RWPE1 (cell line): ENCODE data around the gene SRPK1.
"Not testable (repeated sequence)": the region's sequence is repeated elsewhere in the genome, so short reads cannot be mapped to it uniquely, and the experiment has no call there.

Experiments used
- CTCF ChIA-PET: fragments of 350-600 bp; sonication (Branson Sonifier 250); formaldehyde crosslinking; extraction: SDS; loops from one replicate; lab custom pipeline; 2021; lab: Yijun Ruan, JAX
- POLR2A ChIA-PET: fragments of 400-600 bp; formaldehyde crosslinking; extraction: SDS; loops from one replicate; lab custom pipeline; 2020; ENCODE audit warnings: antibody characterized with exemption; ENCODE audit not compliant: low non-redundant PET; lab: Yijun Ruan, JAX
- DNase-seq: peaks from one replicate; pipeline ENCODE4 v3.0.0; 2012; ENCODE audit warnings: low spot score
- H3K27ac ChIP-seq: fragments of 450-650 bp; 2 replicates; pipeline ENCODE4 v1.5.1; 2017
- CTCF ChIP-seq: fragments of 450-650 bp; conservative IDR thresholded peaks from 2 replicates; pipeline ENCODE4 v1.5.1; 2017; ENCODE audit warnings: low read depth, mild to moderate bottlenecking

SRPK1 gene

DNA sequence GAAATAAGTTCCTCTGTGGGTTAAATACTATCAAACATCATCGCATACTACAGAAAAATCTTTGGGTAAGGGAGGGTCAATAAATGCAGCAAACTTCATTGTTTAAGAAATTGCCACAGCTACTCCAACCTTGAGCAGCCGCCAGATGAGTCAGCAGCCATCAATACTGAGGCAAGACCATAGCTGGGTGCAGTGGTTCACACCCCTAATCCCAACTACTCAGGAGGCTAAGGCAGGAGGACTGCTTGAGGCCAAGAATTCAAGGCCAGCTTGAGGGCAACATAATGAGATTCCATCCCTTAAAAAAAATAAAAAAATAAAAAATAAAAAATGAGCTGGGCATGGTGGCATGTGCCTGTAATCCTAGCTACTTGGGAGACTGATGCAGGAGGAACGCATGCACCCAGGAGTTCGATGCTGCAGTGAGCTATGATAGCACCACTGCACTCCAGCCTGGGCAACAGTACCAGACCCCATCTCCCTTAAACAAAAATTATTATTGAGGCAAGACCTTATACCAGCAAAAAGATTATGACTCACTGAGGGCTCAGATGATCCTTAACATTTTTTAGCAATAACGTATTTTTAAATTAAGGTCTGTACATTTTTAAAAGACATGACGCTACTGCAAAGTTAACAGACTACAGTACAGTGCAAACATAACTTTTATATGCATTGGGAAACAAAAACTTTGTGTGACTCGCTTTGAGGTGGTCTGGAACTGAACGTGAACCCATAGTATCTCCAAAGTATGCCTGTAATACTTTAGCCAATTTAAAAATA, 8.8 kb downstream of the SRPK1 start:
- ChIA-PET CTCF (no interaction called here), POLR2A (no interaction called here)
- H3K27ac ChIP-seq = no peak overlapping the region
- no peak for TF ChIP-seq CTCF
- no peak for DNase-seq

- POLR2A ChIA-PET, DNase-seq, H3K27ac ChIP-seq, CTCF ChIA-PET: not testable (repeated sequence)
Observed at GRCh38 chr6:35909571-35909970, 11.3 kb downstream of the SRPK1 start.

DNA sequence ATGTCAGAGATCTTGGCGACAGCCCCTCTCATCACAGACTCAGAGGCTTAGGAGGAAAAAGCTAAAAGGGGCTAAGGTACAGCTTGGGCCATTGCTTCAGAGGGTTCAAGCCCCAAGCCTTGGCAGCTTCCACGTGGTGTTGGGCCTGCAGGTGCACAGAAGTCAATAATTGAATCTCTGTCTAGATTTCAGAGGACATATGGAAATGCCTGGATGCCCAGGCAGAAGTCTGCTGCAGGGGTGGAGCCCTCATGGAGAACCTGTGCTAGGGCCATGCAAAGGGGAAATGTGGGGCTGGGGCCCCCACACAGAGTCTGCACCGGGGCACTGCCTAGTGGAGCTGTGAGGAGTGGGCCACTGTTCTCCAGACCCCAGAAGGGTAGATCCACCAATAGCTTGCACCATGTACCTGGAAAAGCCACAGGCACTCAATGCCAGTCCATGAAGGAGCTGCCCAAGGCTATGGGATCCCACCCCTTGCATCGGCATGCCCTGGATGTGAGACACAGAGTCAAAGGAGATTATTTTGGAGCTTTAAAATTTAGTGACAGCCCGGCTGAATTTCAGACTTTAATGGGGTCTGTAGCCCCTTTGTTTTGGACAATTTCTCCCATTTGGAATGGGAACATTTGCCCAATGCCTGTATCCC, 12.0 kb downstream of the SRPK1 start:
- CTCF ChIA-PET, POLR2A ChIA-PET, DNase-seq: not testable (repeated sequence)
- 0 out of 2 replicates have a peak overlapping the region, but pooled peaks have one; percentile 5 for H3K27ac ChIP-seq

- DNase-seq = no peak
- ChIA-PET POLR2A (no interaction called here), CTCF (no interaction called here)
- no peak overlapping the region for H3K27ac ChIP-seq
- no peak for TF ChIP-seq CTCF
Observed at GRCh38 chr6:35907750-35908149, 13.1 kb downstream of the SRPK1 start.

DNA sequence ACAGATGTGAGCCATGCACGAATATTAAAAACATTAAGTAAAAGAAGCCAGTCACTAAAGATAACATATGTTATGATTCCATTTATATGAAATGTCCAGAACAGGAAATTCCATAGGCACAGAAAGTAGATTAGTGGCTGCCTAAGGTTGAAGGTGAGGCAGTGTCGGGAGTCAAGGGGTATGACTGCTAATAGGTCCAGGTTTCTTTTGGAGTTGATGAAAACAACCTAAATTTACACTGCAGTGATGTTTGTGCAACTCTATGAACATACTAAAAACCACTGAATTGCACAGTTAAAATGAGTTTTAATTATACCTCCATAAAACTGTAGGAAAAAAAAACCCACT, 14.4 kb downstream of the SRPK1 start:
- DNase-seq = no peak
- TF ChIP-seq CTCF = no peak
- POLR2A ChIA-PET = no interaction called here
- CTCF ChIA-PET = no interaction called here
- H3K27ac ChIP-seq = peak overlapping the region; percentile 44

DNA sequence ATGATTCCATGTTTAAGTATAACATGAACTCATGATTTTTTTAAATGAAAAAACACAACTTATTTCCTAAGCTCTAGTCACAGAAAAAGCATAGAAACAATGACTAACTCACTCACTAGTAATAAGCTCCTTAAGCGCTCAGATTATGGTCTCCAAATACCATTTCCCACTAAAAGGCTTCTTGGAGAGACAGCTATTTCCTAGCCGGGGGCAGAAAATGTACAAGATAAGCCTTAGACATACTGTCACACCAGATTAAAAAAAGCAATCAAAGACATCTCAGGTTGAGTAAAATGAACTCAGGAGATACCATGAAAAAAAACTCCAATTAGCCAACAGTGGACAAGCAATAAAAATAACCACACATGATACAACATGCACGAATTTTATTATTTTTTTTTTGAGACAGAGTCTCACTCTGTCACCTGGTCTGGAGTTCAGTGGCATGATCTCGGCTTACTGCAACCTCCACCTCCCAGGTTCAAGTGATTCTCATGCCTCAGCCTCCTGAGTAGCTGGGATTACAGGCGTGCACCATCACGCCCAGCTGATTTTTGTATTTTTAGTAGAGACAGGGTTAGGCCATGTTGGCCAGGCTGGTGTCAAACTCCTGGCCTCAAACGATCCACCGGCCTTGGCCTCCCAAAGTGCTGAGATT, 14.9 kb downstream of the SRPK1 start:
- CTCF ChIA-PET = no interaction called here
- POLR2A ChIA-PET = no interaction called here
- peak overlapping the region; percentile 44 for H3K27ac ChIP-seq
- no peak for TF ChIP-seq CTCF
- DNase-seq = no peak

DNA sequence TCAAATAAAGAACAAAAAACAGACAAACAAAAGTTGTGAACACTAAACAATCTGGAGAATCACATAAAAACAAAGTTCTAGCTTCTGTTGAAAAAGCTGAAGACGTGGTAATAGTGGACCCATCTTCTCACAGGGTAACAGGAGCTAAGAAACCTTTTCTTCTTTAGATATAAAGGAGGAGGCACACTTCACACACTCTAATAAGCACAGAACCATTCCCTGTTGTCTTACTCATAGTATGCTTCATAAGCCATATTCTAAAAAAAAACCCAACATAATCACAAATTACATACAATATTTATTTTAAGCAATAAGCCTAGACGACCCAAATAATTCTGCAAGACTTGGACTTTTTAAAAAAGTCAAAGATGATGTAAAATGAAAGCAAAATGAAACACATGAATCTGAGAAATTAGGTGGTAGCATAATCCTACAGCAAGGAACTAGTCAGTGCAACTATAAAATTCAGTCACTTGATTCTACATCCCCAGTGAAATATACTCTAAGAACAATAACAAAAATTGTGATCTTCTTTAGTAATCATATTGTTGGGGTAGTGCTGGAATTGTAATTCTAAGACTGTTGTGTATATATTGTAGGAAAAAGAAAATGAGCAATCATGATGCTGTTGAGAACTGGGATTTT, 15.6 kb downstream of the SRPK1 start:
- no peak for TF ChIP-seq CTCF
- DNase-seq = no peak
- ChIA-PET CTCF (interaction anchor here (0.5 kb wide), 1 partner anchor 207 kb away, joined by 6 read pairs; no protein-coding TSS in a partner anchor), POLR2A (no interaction called here)
- no peak overlapping the region for H3K27ac ChIP-seq
